ENCODE data around the gene EPHA6. TPM values are rescaled to one million over a fixed set of nuclear protein-coding genes. Genes with fewer than 3 reads are reported as not detected.

Gene EPHA6
- total RNA-seq, 1 experiment from 2014 or later = 3.6 TPM

DNA sequence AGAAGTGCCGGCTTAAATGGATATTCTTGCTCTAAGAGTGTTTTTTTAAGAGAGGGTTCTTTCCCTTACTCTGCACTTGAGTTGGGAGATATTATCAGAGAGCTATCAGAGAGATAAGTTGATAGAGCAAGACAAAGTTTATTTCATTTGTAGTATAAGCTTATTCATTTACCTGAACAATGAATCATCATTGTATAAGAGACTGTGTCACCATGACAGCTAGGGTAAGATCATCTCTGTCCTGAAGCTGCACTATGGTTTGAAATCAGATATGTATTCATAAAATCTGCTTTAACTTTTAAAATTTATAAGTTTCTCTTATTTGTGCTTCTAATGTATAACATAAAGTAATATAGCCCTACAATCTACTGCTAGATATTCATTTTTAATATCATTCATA lies 822.1 kb downstream of the EPHA6 start:
- POLR2A ChIA-PET (ENCODE audit: unreplicated experiment) = no interaction called here
- Histone ChIP-seq H3K79me2 (ENCODE audit: low read length) (no peaks in the 10 kb centered on the region), H2AFZ (ENCODE audit: low read length) (no peak overlapping the region), H3K27me3 (ENCODE audit: low read length) (0 out of 2 replicates have a peak, but pooled peaks cover 3% of the 10 kb centered on the region), H3K9ac (ENCODE audit: low read length) (no peak overlapping the region), H3K4me2 (ENCODE audit: low read length) (no peak overlapping the region), H3K9me3 (ENCODE audit: low read length) (no peaks in the 10 kb centered on the region), H3K27ac (ENCODE audit: low read length) (no peak overlapping the region), H3K4me3 (ENCODE audit: low read length) (no peak overlapping the region), H3K36me3 (ENCODE audit: low read depth, low read length) (no peaks in the 10 kb centered on the region), H4K20me1 (ENCODE audit: low read length) (no peaks in the 10 kb centered on the region), H3K9me2 (replicated peaks; ENCODE audit: low read length) (no peaks in the 10 kb centered on the region), H3K4me1 (ENCODE audit: insufficient read depth, low read length) (no peaks in the 10 kb centered on the region), H3F3A (ENCODE audit: low read length, unreplicated experiment) (no peaks in the 10 kb centered on the region)
- DNase-seq (no peak), ATAC-seq (peak; percentile 57; the same call in 1 of the 2 replicates)
- BruUV-seq (replicated peaks) = no TSS peak
- intact Hi-C loops (cut with micrococcal nuclease) = no loop called here
- CTCF ChIA-PET = no interaction called here
- TF ChIP-seq EZH2phosphoT487 (IDR thresholded peaks at IDR 0.05; ENCODE audit: borderline replicate concordance, low read length) (no peak), EZH2 (IDR thresholded peaks at IDR 0.05; ENCODE audit: low read length, unreplicated experiment) (no peak)
- TF ChIP-seq, protein P1, sequence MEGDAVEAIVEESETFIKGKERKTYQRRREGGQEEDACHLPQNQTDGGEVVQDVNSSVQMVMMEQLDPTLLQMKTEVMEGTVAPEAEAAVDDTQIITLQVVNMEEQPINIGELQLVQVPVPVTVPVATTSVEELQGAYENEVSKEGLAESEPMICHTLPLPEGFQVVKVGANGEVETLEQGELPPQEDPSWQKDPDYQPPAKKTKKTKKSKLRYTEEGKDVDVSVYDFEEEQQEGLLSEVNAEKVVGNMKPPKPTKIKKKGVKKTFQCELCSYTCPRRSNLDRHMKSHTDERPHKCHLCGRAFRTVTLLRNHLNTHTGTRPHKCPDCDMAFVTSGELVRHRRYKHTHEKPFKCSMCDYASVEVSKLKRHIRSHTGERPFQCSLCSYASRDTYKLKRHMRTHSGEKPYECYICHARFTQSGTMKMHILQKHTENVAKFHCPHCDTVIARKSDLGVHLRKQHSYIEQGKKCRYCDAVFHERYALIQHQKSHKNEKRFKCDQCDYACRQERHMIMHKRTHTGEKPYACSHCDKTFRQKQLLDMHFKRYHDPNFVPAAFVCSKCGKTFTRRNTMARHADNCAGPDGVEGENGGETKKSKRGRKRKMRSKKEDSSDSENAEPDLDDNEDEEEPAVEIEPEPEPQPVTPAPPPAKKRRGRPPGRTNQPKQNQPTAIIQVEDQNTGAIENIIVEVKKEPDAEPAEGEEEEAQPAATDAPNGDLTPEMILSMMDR (conservative IDR thresholded peaks at IDR 0.05; ENCODE audit: low read depth, low read length) = no peak

DNA sequence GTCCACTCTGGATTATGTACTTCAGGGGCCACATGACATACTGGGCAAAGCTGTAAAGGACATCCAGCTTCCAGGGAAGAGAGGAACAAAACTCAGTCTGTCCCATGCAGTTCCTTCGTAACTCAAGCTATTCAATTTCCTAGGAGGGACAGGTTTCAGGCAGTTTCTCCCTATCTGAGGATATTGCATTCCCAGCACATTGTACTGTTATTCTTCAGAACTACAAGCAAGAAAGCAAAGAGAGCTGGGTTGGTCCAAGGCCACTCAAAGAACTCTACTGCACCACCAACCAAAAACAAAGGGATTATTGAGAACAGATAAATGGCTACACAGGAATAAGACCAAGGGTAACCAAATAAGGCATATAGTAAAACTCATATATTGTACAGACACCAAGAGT lies 832.5 kb downstream of the EPHA6 start:
- ATAC-seq (no peak), DNase-seq (no peak)
- Histone ChIP-seq H2AFZ (ENCODE audit: low read length) (no peak overlapping the region), H3K9ac (ENCODE audit: low read length) (no peak overlapping the region), H3K27ac (ENCODE audit: low read length) (no peak overlapping the region), H3K79me2 (ENCODE audit: low read length) (no peaks in the 10 kb centered on the region), H3K9me2 (replicated peaks; ENCODE audit: low read length) (no peaks in the 10 kb centered on the region), H3K36me3 (ENCODE audit: low read depth, low read length) (no peaks in the 10 kb centered on the region), H4K20me1 (ENCODE audit: low read length) (no peaks in the 10 kb centered on the region), H3F3A (ENCODE audit: low read length, unreplicated experiment) (no peaks in the 10 kb centered on the region), H3K4me3 (ENCODE audit: low read length) (no peak overlapping the region), H3K27me3 (ENCODE audit: low read length) (no peaks in the 10 kb centered on the region), H3K9me3 (ENCODE audit: low read length) (no peaks in the 10 kb centered on the region), H3K4me1 (ENCODE audit: insufficient read depth, low read length) (no peaks in the 10 kb centered on the region), H3K4me2 (ENCODE audit: low read length) (no peak overlapping the region)
- BruUV-seq (replicated peaks) = no TSS peak
- ChIA-PET POLR2A (ENCODE audit: unreplicated experiment) (no interaction called here), CTCF (no interaction called here)
- intact Hi-C loops (cut with micrococcal nuclease) = no loop called here
- TF ChIP-seq EZH2phosphoT487 (IDR thresholded peaks at IDR 0.05; ENCODE audit: borderline replicate concordance, low read length) (no peak), EZH2 (IDR thresholded peaks at IDR 0.05; ENCODE audit: low read length, unreplicated experiment) (no peak)
- TF ChIP-seq, protein P1 (conservative IDR thresholded peaks at IDR 0.05; ENCODE audit: low read depth, low read length) = no peak

DNA sequence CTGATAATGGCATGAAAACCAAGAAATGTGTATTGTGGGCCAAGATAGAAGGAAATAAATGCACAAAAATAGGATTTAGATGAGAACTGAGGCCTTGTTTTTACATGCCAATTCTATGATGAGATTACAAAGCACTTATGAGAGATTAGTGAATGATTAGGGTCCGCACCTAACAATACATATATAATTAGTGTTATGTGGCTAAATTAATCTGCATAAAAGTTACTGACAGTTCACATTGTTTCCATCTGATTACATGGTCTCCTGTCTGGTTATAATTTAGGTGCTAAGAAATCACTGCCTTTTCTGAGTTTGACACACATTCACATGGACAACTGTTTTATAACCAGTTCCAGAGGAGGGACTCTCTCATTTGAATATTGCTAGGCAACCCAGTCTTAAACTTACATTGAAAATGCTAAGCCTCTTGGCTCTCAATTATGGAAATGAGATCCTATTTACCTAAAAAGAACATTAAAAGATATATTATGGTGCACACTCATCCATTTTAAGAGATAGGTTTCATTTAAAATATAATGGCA lies 833.1 kb downstream of the EPHA6 start:
- TF ChIP-seq EZH2phosphoT487 (IDR thresholded peaks at IDR 0.05; ENCODE audit: borderline replicate concordance, low read length) = no peak
- intact Hi-C loops (cut with micrococcal nuclease) = no loop called here
- no TSS peak for BruUV-seq (replicated peaks)

More for the DNA sequence above, 833.1 kb downstream of the EPHA6 start:
- no peak overlapping the region for H3K4me2 ChIP-seq (ENCODE audit: low read length)
- H3F3A ChIP-seq (ENCODE audit: low read length, unreplicated experiment) = no peaks in the 10 kb centered on the region
- ATAC-seq (no peak), DNase-seq (no peak)
- H3K4me3 ChIP-seq (ENCODE audit: low read length) = no peak overlapping the region
- no peaks in the 10 kb centered on the region for H3K9me2 ChIP-seq (replicated peaks; ENCODE audit: low read length)
- no peaks in the 10 kb centered on the region for H3K79me2 ChIP-seq (ENCODE audit: low read length)
- no peak overlapping the region for H2AFZ ChIP-seq (ENCODE audit: low read length)
- no peaks in the 10 kb centered on the region for H3K9me3 ChIP-seq (ENCODE audit: low read length)
- H3K36me3 ChIP-seq (ENCODE audit: low read depth, low read length) = no peaks in the 10 kb centered on the region
- CTCF ChIA-PET = no interaction called here
- H3K4me1 ChIP-seq (ENCODE audit: insufficient read depth, low read length) = no peaks in the 10 kb centered on the region
- H3K27ac ChIP-seq (ENCODE audit: low read length) = no peak overlapping the region
- H3K9ac ChIP-seq (ENCODE audit: low read length) = no peak overlapping the region
- POLR2A ChIA-PET (ENCODE audit: unreplicated experiment) = no interaction called here
- no peaks in the 10 kb centered on the region for H3K27me3 ChIP-seq (ENCODE audit: low read length)
- no peaks in the 10 kb centered on the region for H4K20me1 ChIP-seq (ENCODE audit: low read length)
